ENCODE measurements around the gene FAM78A.

DNA sequence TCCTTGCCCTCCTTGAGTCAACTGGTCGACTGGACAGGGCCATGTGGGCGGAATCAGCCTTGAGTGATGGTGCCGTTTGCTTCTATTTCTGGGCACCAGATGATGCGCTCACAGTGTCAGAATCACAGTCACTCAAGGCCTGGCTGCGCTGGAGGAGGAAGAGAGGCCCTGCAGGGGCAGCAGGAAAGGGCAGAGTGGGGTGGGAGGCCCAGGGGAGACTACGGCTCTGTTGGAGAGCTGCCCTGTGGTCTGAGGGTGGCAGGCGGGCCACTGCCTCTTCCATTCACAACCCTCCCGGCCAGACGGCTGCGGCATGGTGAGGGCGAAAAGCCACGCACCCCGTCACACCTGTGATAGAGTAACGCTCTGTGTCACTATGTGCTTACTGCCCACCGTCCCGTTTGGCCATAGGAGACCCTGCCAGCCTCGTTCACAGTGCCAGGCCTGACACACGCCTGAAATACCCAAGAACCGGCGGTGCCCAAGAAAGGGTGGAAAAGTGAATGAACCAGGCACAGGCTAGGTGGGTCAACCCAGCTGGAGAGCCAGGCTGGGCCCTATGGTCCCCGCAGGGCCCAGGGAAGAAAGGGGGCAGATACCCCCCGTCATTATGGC lies 23.1 kb upstream of the FAM78A start:
- TF ChIP-seq CTCF (conservative IDR thresholded peaks at IDR 0.05; ENCODE audit: low read depth, low read length) (no peak), EZH2phosphoT487 (IDR thresholded peaks at IDR 0.05; ENCODE audit: borderline replicate concordance, low read length) (no peak)
